Activated CD4-positive, alpha-beta memory T cell treated with anti-CD3 and anti-CD28 coated beads for 36 hours (primary cell): ENCODE measurements around the gene SNX14. TPM values are rescaled to one million over a fixed set of nuclear protein-coding genes. Genes with fewer than 3 reads are reported as not detected.

Source experiments
- CTCF ChIA-PET: fragments of 350-600 bp; sonication (Branson Sonifier 250); formaldehyde crosslinking; loops from one replicate; lab custom pipeline; 2021; ENCODE audit warnings: antibody characterized with exemption, inconsistent platforms; lab: Charles Lee
- POLR2A ChIA-PET: fragments of 350-600 bp; sonication (Branson Sonifier 250); formaldehyde crosslinking; loops from one replicate; lab custom pipeline; 2021; ENCODE audit warnings: antibody characterized with exemption; lab: Charles Lee
- DNase-seq: peaks from one replicate; pipeline ENCODE4 v3.0.0-alpha.2; 2020
- H3K27ac Mint-ChIP-seq: one replicate; pipeline ENCODE4 v1.8.0; 2021; ENCODE audit warnings: mixed read lengths
- H3K27me3 Mint-ChIP-seq: one replicate; pipeline ENCODE4 v1.8.0; 2021; ENCODE audit warnings: mixed read lengths
- H3K36me3 Mint-ChIP-seq: one replicate; pipeline ENCODE4 v1.8.0; 2021; ENCODE audit warnings: mixed read lengths
- H3K4me1 Mint-ChIP-seq: one replicate; pipeline ENCODE4 v1.8.0; 2021; ENCODE audit warnings: low read depth, mixed read lengths
- H3K4me3 Mint-ChIP-seq: one replicate; pipeline ENCODE4 v1.8.0; 2021; ENCODE audit warnings: mild to moderate bottlenecking, mixed read lengths
- H3K9me3 Mint-ChIP-seq: one replicate; pipeline ENCODE4 v1.8.0; 2021; ENCODE audit warnings: mixed read lengths
- intact Hi-C: fragments of 100-400 bp; cut with micrococcal nuclease; formaldehyde crosslinking; loops from one replicate; pipeline ENCODE4 v1.15.1; 2023
- total RNA-seq, 2 experiments: library from RNA; stranded (reverse); gene quantifications; one replicate each; pipeline ENCODE4 v1.2.3, GENCODE V29; 2021

Gene SNX14
- total RNA-seq, 2 experiments from 2014 or later: 50.9 to 59.6 TPM

DNA sequence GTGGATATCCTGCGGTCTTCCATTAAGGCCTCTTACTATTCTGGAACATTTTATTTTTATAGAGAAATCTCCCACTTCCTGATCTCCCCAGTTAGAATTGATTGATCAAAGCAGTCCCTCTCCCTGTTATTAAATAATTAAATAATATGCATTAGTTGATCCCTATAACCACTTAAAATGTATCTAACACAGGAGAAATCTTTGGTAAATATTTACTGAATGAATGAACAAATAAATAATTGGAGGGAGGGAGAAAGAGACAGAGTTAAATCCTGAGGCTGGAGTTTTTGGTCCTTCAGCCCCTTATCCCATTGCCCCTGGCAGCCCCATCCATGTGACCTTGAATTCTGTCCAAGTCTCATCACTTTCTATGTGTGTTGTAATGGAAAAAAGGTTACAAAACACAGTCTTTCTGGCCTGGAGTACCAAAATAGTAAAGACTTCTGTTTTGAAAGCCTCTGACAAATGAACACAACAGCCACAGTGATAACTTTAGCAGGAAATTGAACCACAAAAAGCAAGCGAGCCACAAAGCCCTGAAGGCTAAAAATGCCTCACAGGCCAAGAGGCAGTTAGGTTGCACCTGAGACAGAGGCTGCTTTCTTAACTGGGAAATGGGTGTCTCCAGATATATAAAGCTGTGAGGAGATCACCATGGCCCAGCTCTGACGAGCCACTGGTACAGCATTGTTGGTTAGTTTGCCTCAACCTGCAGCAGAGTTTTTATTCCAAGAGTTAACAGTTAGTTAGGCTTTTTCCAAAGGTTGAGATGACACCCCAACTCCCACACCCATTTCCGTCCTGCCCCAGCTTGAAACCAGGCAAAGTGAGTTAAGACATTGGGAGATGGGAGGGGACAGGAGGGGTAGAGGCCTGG is 132.5 kb downstream of the SNX14 start:
- Mint-ChIP-seq H3K36me3 (no peaks in the 10 kb centered on the region), H3K27me3 (peaks cover 21% of the 10 kb centered on the region), H3K4me1 (peaks cover 55% of the 10 kb centered on the region), H3K27ac (peak overlapping the region; percentile 72), H3K9me3 (no peaks in the 10 kb centered on the region), H3K4me3 (no peak overlapping the region)
- CTCF ChIA-PET: interaction anchor here (1.1 to 4.1 kb wide), 2 partner anchors 11 to 22 kb away, joined by 3 to 37 read pairs; partner anchors contain the start of gene NT5E
- POLR2A ChIA-PET: interaction anchor here (1.0 to 1.4 kb wide), 3 partner anchors 11 to 22 kb away, joined by 3 read pairs; partner anchors contain the start of gene NT5E
- intact Hi-C loops: loop anchor here (1.0 to 5.0 kb wide), 3 partner anchors 11 to 211 kb away; partner anchors contain the start of genes NT5E and SYNCRIP
- peak; percentile 60 for DNase-seq

DNA sequence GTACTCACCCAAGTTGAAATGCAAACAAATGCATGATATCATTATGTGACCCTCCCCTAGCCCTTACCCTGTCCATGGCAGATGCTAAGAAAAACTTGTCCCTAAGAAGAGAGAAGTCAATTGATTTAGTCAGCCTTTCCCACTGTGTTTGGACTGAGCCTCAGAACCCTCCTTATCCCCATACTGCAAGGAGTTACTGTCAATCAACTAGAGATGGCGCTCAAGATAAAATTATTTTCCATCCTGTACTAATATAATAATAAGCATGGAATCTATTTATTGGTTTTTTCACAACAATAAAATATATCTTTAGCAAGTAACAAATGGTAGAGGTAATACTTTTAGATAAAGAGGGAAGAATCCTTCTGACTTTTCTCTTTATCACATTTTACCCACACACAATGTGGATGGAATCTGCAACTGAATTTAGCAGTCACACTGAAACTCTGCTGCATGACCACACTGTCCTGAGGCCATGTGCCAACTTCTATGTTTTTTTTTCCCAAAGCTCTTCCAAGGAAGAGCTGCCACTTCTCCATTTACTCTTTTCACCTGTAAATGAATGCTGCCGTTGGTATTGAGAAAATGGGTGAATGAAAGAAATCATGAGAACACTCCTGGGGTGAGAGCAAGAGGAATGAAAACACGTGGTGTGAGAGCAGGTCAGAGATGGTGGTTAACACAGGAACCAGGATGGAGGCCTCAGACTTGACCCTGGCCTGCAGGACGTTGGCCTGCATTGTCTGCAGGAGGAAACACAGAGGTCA is 133.3 kb downstream of the SNX14 start:
- Mint-ChIP-seq H3K27me3 (peaks cover 19% of the 10 kb centered on the region), H3K9me3 (no peaks in the 10 kb centered on the region), H3K4me1 (peaks cover 47% of the 10 kb centered on the region), H3K4me3 (no peak overlapping the region), H3K27ac (peak overlapping the region; percentile 38), H3K36me3 (no peaks in the 10 kb centered on the region)
- ChIA-PET POLR2A (no interaction called here), CTCF (no interaction called here)
- no peak for DNase-seq
- intact Hi-C loops: loop anchor here (5.0 kb wide), 2 partner anchors 182 to 212 kb away; partner anchors contain the start of gene SYNCRIP

DNA sequence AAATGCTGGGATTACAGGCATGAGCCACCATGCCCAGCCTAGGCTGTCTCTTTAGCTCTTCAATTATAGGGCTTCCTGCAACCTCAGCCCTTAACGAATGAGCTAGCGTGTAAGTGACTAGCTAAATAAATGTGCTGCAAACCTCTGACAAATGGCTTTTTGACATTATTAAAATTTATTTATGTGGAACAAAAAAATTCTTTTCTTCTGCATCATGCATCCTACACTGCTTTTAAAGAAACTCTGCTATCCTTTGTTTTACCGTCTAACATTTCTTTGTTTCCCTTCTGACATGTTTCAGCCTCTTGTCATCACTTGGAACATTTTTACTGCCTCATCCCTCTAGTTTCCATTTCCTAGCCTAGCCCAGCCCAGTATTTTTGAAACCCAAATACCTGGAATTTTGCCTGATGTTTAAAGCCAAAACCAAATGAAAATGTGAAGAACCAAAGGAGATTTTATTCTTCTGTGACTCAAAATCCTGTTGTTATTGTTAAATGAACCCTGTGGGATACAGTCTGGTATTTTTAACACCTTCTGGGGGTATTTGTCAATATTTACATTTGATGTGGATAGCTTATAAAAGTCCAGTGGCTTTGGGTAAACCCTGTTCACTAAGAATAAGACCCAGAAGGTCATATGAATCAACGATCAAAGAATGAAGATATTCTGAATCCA is 134.3 kb downstream of the SNX14 start:
- Mint-ChIP-seq H3K4me3 (no peak overlapping the region), H3K36me3 (no peaks in the 10 kb centered on the region), H3K27ac (no peak overlapping the region), H3K27me3 (peaks cover 19% of the 10 kb centered on the region), H3K4me1 (peaks cover 38% of the 10 kb centered on the region), H3K9me3 (no peaks in the 10 kb centered on the region)
- ChIA-PET CTCF (interaction anchor here (1.2 kb wide), 1 partner anchor 23 kb away, joined by 4 read pairs; no protein-coding TSS in a partner anchor), POLR2A (no interaction called here)
- DNase-seq: no peak
- intact Hi-C loops: no loop called here

DNA sequence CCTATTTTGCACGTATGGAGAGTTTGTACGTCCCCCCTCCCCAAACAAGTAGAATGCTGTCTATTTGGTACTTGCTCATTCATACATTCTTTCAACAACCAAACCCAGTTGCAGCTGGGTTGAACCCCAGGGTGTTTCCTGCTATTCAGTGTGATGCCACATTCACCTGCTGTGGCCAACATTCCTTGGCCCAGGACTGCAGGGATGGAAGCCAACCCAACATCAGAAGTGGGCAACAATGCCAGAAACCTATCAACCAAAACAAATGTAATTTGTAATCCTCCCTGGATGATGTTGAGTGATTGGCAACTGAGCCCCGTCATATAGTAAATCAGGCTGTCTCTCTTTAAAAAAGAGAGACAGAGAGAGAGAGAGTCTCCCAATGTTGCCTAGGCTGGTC is 134.9 kb downstream of the SNX14 start:
- no peaks in the 10 kb centered on the region for H3K36me3 Mint-ChIP-seq
- CTCF ChIA-PET: interaction anchor here (1.2 kb wide), 2 partner anchors 24 to 26 kb away, joined by 3 to 4 read pairs; no protein-coding TSS in a partner anchor
- POLR2A ChIA-PET: interaction anchor here (1.2 kb wide), 1 partner anchor 24 kb away, joined by 3 read pairs; no protein-coding TSS in a partner anchor
- peaks cover 32% of the 10 kb centered on the region for H3K4me1 Mint-ChIP-seq
- no peak for DNase-seq
- H3K27ac Mint-ChIP-seq: no peak overlapping the region
- no peak overlapping the region for H3K4me3 Mint-ChIP-seq
- peaks cover 23% of the 10 kb centered on the region for H3K27me3 Mint-ChIP-seq
- intact Hi-C loops: no loop called here
- H3K9me3 Mint-ChIP-seq: no peaks in the 10 kb centered on the region

- Mint-ChIP-seq H3K4me1 (peaks cover 27% of the 10 kb centered on the region), H3K9me3 (no peaks in the 10 kb centered on the region), H3K27me3 (peaks cover 23% of the 10 kb centered on the region), H3K36me3 (no peaks in the 10 kb centered on the region), H3K27ac (no peak overlapping the region), H3K4me3 (no peak overlapping the region)
- DNase-seq: no peak
- ChIA-PET POLR2A (interaction anchor here (1.2 kb wide), 1 partner anchor 25 kb away, joined by 3 read pairs; no protein-coding TSS in a partner anchor), CTCF (interaction anchor here (1.2 kb wide), 1 partner anchor 26 kb away, joined by 3 read pairs; no protein-coding TSS in a partner anchor)
- intact Hi-C loops: no loop called here
Measured at GRCh38 chr6:85458184-85458583, 135.5 kb downstream of the SNX14 start.

GRCh38 chr6:85456782-85457181 is 136.9 kb downstream of the SNX14 start:
- ChIA-PET POLR2A (no interaction called here), CTCF (no interaction called here)
- intact Hi-C loops: no loop called here
- no peaks in the 10 kb centered on the region for H3K9me3 Mint-ChIP-seq
- H3K27ac Mint-ChIP-seq: no peak overlapping the region
- peaks cover 25% of the 10 kb centered on the region for H3K27me3 Mint-ChIP-seq
- H3K4me3 Mint-ChIP-seq: no peak overlapping the region
- no peak for DNase-seq
- H3K4me1 Mint-ChIP-seq: peaks cover 19% of the 10 kb centered on the region
- H3K36me3 Mint-ChIP-seq: no peaks in the 10 kb centered on the region

Other genes with a start within 250 kb of the SNX14 start
- 1 to 10 TPM; 3.7 to 3.8 TPM for gene NT5E, start 143.8 kb downstream of the SNX14 start, total RNA-seq
- gene SYNCRIP, start 49.0 kb upstream of the SNX14 start, total RNA-seq: 100 to 1,000 TPM; 138 to 139 TPM